Adrenal gland (tissue), 5 donors: ENCODE data around the gene GCNT2.

ENCODE experiments used
- POLR2A ChIP-seq, 2 donors: fragments of 450-650 bp; IDR thresholded peaks; one replicate each; pipeline ENCODE4 v1.6.1; 2017; ENCODE audit warnings: antibody characterized with exemption in 2 of 2, mild to moderate bottlenecking in 2 of 2, moderate library complexity in 1 of 2
- TF ChIP-seq, protein P1 (sequence below), 6 experiments: fragments of 450-650 bp in 4 of 6; fragments of 200-600 bp in 2 of 6; sonication (generic) in 1 of 6; IDR thresholded peaks; 1 replicate in 5 of 6; 2 replicates in 1 of 6; pipeline versions ENCODE4 v1.5.1 to v1.8.0; 2016 to 2021; ENCODE audit warnings: antibody characterized with exemption in 6 of 6, mild to moderate bottlenecking in 2 of 6, moderate library complexity in 1 of 6
- donor health status: DM: no; HTN: no; CAD: no.

DNA sequence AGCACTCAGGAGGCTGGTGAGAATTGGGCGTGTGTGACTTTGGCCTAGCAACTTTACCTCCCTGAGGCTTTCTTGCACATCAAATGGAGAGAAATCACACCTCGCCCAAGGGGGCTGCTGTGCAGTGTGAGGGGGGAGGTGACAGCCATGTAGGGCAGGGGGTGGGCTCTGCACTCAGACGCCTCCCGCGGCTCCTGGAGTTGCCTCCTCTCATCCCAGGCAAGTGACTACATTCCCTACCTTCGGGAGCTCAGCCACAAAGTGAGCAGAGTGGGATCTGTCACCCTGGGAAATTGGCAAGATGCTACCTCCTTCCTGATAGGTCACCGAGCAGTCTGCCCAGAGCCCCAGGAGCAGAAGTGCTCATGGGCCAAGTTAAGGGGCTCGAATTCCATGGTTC is 56.0 kb downstream of the GCNT2 start:
- TF ChIP-seq, protein P1, sequence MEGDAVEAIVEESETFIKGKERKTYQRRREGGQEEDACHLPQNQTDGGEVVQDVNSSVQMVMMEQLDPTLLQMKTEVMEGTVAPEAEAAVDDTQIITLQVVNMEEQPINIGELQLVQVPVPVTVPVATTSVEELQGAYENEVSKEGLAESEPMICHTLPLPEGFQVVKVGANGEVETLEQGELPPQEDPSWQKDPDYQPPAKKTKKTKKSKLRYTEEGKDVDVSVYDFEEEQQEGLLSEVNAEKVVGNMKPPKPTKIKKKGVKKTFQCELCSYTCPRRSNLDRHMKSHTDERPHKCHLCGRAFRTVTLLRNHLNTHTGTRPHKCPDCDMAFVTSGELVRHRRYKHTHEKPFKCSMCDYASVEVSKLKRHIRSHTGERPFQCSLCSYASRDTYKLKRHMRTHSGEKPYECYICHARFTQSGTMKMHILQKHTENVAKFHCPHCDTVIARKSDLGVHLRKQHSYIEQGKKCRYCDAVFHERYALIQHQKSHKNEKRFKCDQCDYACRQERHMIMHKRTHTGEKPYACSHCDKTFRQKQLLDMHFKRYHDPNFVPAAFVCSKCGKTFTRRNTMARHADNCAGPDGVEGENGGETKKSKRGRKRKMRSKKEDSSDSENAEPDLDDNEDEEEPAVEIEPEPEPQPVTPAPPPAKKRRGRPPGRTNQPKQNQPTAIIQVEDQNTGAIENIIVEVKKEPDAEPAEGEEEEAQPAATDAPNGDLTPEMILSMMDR (IDR thresholded peaks at IDR 0.05) = no peak
- no peak for TF ChIP-seq POLR2A (IDR thresholded peaks at IDR 0.05)
